Pancreas (tissue), 10 donors: ENCODE results near the gene TTC33. TPM values are rescaled to one million over a fixed set of nuclear protein-coding genes. Genes with fewer than 3 reads are reported as not detected.
A peak's percentile ranks its signal among the peaks of the same experiment; 100 is the strongest.

ENCODE experiments used
- ATAC-seq, 4 donors: fragments of 200-7000 bp; cut with Tn5 transposase; one replicate each; pipeline versions ENCODE4 v1.8.0 to v1.9.1; 2020; ENCODE audit warnings: mild to moderate bottlenecking in 4 of 4, moderate library complexity in 4 of 4
- DNase-seq, 6 donors: peaks; one replicate each; pipeline ENCODE4 v3.0.0-alpha.2; 2020
- FAIRE-seq: peaks from 2 replicates; lab custom pipeline; 2012; peaks lifted over from hg19 to GRCh38; lab: Jason Lieb, UNC
- H3K27ac ChIP-seq, 4 donors: fragments of 200-600 bp; sonication (generic); 1 replicate in 3 of 4; 2 replicates in 1 of 4; pipeline versions ENCODE4 v1.5.0 to v1.8.0; 2020
- H3K27me3 ChIP-seq, 4 donors: fragments of 200-600 bp; one replicate each; pipeline ENCODE4 v1.8.0; 2021
- H3K36me3 ChIP-seq, 3 donors: fragments of 200-600 bp; sonication (generic) in 1 of 3; one replicate each; pipeline versions ENCODE4 v1.5.0 to v1.8.0; 2020 to 2021
- H3K4me1 ChIP-seq, 3 donors: fragments of 200-600 bp; one replicate each; pipeline ENCODE4 v1.8.0; 2021
- H3K4me3 ChIP-seq, 4 donors: fragments of 200-600 bp; sonication (generic) in 2 of 4; one replicate each; pipeline versions ENCODE4 v1.5.0 to v1.8.0; 2020 to 2021
- H3K9me3 ChIP-seq, 4 donors: fragments of 200-600 bp; one replicate each; pipeline ENCODE4 v1.8.0; 2021
- WGBS, 2 donors: extraction: QIAGEN DNeasy Blood & Tissue Kit; methylation state at CpG; one replicate each; pipeline ENCODE4 v1.1.7; 2013; 5-methylcytosine and 5-hydroxymethylcytosine counted together
- intact Hi-C, 3 donors: fragments of 100-400 bp; cut with DNase I; formaldehyde crosslinking; loops; one replicate each; pipeline versions ENCODE4 v1.11.1 to v1.14.2; 2022
- polyA plus RNA-seq, 2 donors: library from polyadenylated mRNA; stranded (reverse); fragments of 200-250 nt; gene quantifications; one replicate each; pipeline ENCODE4 v1.2.3, GENCODE V29; 2013
- total RNA-seq, 6 donors: library from RNA; stranded (reverse); fragmentation: NEBNext Ultra II Directional in 4 of 6; extraction: Animal tissue kit (Norgen Biotek cat#: 25700) in 4 of 6; gene quantifications; one replicate each; pipeline versions ENCODE4 v1.2.1 to v1.2.4, GENCODE V29; 2021 to 2023
- TF ChIP-seq, protein P1 (sequence below), 4 donors: fragments of 200-600 bp; sonication (generic) in 3 of 4; IDR thresholded peaks; one replicate each; pipeline versions ENCODE4 v1.5.0 to v1.8.0; 2021; ENCODE audit warnings: antibody characterized with exemption in 4 of 4
- donor health status: healthy with polysubstance abuse.
- donor health status: DM: no; HTN: no; CAD: no; lungs with moderate emphysema.
- donor health status: DM: no; HTN: no; CAD: no.
- donor health status: control.
- donor health status: control.
- donor health status: Bipolar disorder and iron deficiency.
- donor health status: DM: yes; HTN: yes; CAD: no.
- donor health status: DM: no; HTN: no; CAD: no.
- donor health status: DM: no; HTN: no; CAD: no.
- donor health status: DM: yes; HTN: yes; CAD: no.

TTC33 gene
- total and polyA plus RNA-seq, 8 donors: 3.0 to 8.7 (median 5.5) TPM

GRCh38 chr5:40688127-40688761, 67.5 kb downstream of the TTC33 start:
- WGBS, 2 donors: 2 to 3% methylated on average over 8 of the region's 8 CpGs
- Histone ChIP-seq H3K9me3 (no peaks in the 10 kb centered on the region), H3K36me3 (peaks cover 2 to 14% (median 4%) of the 10 kb centered on the region in 3 donors), H3K4me3 (peak overlapping the region in 1 of 4 donors; percentile 88), H3K27ac (peak overlapping the region in 2 of 4 donors; percentile 1 to 93), H3K4me1 (peaks cover 0 to 36% (median 14%) of the 10 kb centered on the region in 3 donors), H3K27me3 (no peaks in the 10 kb centered on the region)
- peak; percentile 73 to 92 (median 82) for ATAC-seq
- peak; percentile 89 for FAIRE-seq
- intact Hi-C loops: loop anchor here (5.0 to 10.0 kb wide), 3 partner anchors 736 to 973 kb away; no protein-coding TSS in a partner anchor
- TF ChIP-seq, protein P1, sequence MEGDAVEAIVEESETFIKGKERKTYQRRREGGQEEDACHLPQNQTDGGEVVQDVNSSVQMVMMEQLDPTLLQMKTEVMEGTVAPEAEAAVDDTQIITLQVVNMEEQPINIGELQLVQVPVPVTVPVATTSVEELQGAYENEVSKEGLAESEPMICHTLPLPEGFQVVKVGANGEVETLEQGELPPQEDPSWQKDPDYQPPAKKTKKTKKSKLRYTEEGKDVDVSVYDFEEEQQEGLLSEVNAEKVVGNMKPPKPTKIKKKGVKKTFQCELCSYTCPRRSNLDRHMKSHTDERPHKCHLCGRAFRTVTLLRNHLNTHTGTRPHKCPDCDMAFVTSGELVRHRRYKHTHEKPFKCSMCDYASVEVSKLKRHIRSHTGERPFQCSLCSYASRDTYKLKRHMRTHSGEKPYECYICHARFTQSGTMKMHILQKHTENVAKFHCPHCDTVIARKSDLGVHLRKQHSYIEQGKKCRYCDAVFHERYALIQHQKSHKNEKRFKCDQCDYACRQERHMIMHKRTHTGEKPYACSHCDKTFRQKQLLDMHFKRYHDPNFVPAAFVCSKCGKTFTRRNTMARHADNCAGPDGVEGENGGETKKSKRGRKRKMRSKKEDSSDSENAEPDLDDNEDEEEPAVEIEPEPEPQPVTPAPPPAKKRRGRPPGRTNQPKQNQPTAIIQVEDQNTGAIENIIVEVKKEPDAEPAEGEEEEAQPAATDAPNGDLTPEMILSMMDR (IDR thresholded peaks at IDR 0.05): peak; percentile 63 to 87 (median 76)
- DNase-seq: peak; percentile 64 to 87 (median 76)

- intact Hi-C loops: loop anchor here (5.0 to 10.0 kb wide), 3 partner anchors 735 to 973 kb away; no protein-coding TSS in a partner anchor
- H3K4me1 ChIP-seq: peaks cover 0 to 36% (median 14%) of the 10 kb centered on the region in 3 donors
- 38 to 40% methylated on average over 7 of the region's 7 CpGs for WGBS, 2 donors
Observed at GRCh38 chr5:40687321-40687720, 68.4 kb downstream of the TTC33 start.

DNA sequence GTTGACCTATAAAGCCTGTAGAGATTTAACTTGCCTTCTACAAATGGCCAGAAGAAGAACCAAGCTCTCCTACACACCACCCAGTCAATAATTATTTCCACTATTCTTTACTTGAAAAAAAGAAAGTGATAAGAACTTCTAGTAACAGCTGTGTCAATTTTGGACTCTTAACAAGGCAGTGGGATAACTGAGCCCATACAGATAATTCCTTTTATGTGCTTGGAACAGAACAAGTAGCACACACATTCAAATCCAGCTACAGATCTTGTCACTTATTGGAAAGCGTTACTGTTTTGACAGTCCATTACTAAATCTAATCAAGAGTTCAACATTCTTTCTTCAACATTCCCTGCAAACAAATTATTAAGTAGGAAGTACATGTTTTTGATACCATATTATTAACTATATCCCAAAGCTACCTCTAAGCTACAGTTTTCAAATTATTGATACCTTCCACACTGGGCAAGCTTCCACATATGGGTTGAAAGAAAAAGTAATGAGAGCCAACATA, 69.7 kb downstream of the TTC33 start:
- FAIRE-seq (no peak), DNase-seq (no peak), ATAC-seq (peak; percentile 11 to 42 (median 22))
- peak overlapping the region in 2 of 4 donors; percentile 86 to 88 for H3K4me3 ChIP-seq
- no peaks in the 10 kb centered on the region for H3K9me3 ChIP-seq
- peaks cover 0 to 3% (median 0%) of the 10 kb centered on the region in 3 donors for H3K36me3 ChIP-seq
- peaks cover 0 to 36% (median 14%) of the 10 kb centered on the region in 3 donors for H3K4me1 ChIP-seq
- peak overlapping the region in 2 of 4 donors; percentile 93 to 95 for H3K27ac ChIP-seq
- WGBS, 2 donors: 32 to 33% methylated on average over 1 of the region's 1 CpG
- TF ChIP-seq, protein P1 (IDR thresholded peaks at IDR 0.05): no peak
- H3K27me3 ChIP-seq: no peaks in the 10 kb centered on the region
- intact Hi-C loops: loop anchor here (5.0 to 10.0 kb wide), 3 partner anchors 734 to 971 kb away; no protein-coding TSS in a partner anchor

More at GRCh38 chr5:40687321-40687720, 68.4 kb downstream of the TTC33 start:
- Histone ChIP-seq H3K9me3 (no peaks in the 10 kb centered on the region), H3K4me3 (peak overlapping the region in 2 of 4 donors; percentile 15 to 88), H3K27ac (peak overlapping the region in 2 of 4 donors; percentile 7 to 93), H3K36me3 (peaks cover 0 to 7% (median 2%) of the 10 kb centered on the region in 3 donors), H3K27me3 (no peaks in the 10 kb centered on the region)
- DNase-seq (no peak), FAIRE-seq (no peak), ATAC-seq (no peak)
- TF ChIP-seq, protein P1 (IDR thresholded peaks at IDR 0.05): no peak

DNA sequence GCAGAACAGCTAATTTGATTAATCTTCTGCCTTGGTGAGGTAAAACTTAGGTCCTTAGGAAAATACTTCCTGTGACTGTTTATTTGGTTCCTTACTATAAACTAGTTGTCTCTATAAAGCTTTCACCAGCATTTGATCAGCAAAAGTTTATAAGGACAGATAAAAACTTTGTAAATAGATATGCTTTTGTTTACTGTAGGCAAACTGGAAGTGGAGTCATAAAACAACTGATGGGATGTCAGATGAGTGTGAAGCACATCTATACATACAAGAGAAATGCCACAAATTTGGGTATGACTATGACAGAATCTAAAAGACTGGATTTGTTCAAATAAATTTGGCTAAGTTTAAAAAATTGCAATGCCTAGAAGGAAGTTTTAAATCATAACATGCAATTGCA, 70.6 kb downstream of the TTC33 start:
- Histone ChIP-seq H3K4me3 (peak overlapping the region in 3 of 4 donors; percentile 15 to 88 (median 86)), H3K4me1 (peaks cover 0 to 36% (median 14%) of the 10 kb centered on the region in 3 donors)
- intact Hi-C loops: loop anchor here (5.0 to 10.0 kb wide), 3 partner anchors 733 to 970 kb away; no protein-coding TSS in a partner anchor

More for the DNA sequence above, 70.6 kb downstream of the TTC33 start:
- TF ChIP-seq, protein P1 (IDR thresholded peaks at IDR 0.05): no peak
- Histone ChIP-seq H3K27ac (peak overlapping the region in 3 of 4 donors; percentile 18 to 95 (median 93)), H3K27me3 (no peaks in the 10 kb centered on the region), H3K36me3 (peaks cover 0 to 3% (median 0%) of the 10 kb centered on the region in 3 donors), H3K9me3 (no peaks in the 10 kb centered on the region)
- DNase-seq (no peak), FAIRE-seq (no peak), ATAC-seq (no peak)
